Esophagus squamous epithelium (tissue), 5 donors: ENCODE results near the gene MALSU1. TPM values are rescaled to one million over a fixed set of nuclear protein-coding genes. Genes with fewer than 3 reads are reported as not detected.

Source experiments
- DNase-seq: peaks from one replicate; lab custom pipeline; 2025; lab: John Stamatoyannopoulos, UW
- H3K27ac ChIP-seq, 4 donors: fragments of 200-600 bp; sonication (generic); one replicate each; pipeline ENCODE4 v1.5.1; 2016 to 2019; ENCODE audit warnings: mild to moderate bottlenecking in 1 of 4
- H3K27me3 ChIP-seq, 4 donors: fragments of 200-600 bp; sonication (generic); 1 replicate in 3 of 4; 2 replicates in 1 of 4; pipeline versions ENCODE4 v1.5.1 to v1.6.0; 2017 to 2021; ENCODE audit warnings: antibody characterized with exemption in 1 of 4
- H3K36me3 ChIP-seq, 3 donors: fragments of 200-600 bp; sonication (generic); one replicate each; pipeline ENCODE4 v1.5.1; 2016 to 2019
- H3K4me1 ChIP-seq, 3 donors: fragments of 200-600 bp; sonication (generic); one replicate each; pipeline ENCODE4 v1.5.1; 2017 to 2019
- H3K4me3 ChIP-seq, 4 donors: fragments of 200-600 bp; sonication (generic); 1 replicate in 3 of 4; 2 replicates in 1 of 4; pipeline ENCODE4 v1.5.1; 2016 to 2019; ENCODE audit warnings: mild to moderate bottlenecking in 2 of 4, moderate library complexity in 1 of 4
- H3K9me3 ChIP-seq, 3 donors: fragments of 200-600 bp; sonication (generic); one replicate each; pipeline ENCODE4 v1.5.1; 2016 to 2019
- POLR2A ChIP-seq, 4 donors: fragments of 450-650 bp; IDR thresholded peaks; one replicate each; pipeline ENCODE4 v1.6.1; 2017; ENCODE audit warnings: antibody characterized with exemption in 4 of 4, mild to moderate bottlenecking in 4 of 4, moderate library complexity in 3 of 4
- WGBS, 2 donors: methylation state at CpG; one replicate each; pipeline ENCODE4 v1.1.5; 2018; 5-methylcytosine and 5-hydroxymethylcytosine counted together
- intact Hi-C: fragments of 100-400 bp; cut with DNase I; formaldehyde crosslinking; loops from one replicate; pipeline ENCODE4 v1.15.0; 2022
- total RNA-seq, 4 donors: library from RNA; depleted of rRNA; stranded (reverse); fragments of >200 nt; gene quantifications; one replicate each; pipeline ENCODE4 v1.1.0, GENCODE V29; 2016
- TF ChIP-seq, protein P1 (sequence below), 6 experiments: fragments of 450-650 bp in 4 of 6; fragments of 200-600 bp in 2 of 6; sonication (generic) in 2 of 6; IDR thresholded peaks; one replicate each; pipeline ENCODE4 v1.5.1; 2016 to 2019; ENCODE audit warnings: antibody characterized with exemption in 6 of 6, mild to moderate bottlenecking in 4 of 6, moderate library complexity in 4 of 6
- donor health status: DM: yes; HTN: yes; CAD: no.

Gene MALSU1
- 10 to 100 TPM; 32.6 to 55.1 (median 49.3) TPM for total RNA-seq

DNA sequence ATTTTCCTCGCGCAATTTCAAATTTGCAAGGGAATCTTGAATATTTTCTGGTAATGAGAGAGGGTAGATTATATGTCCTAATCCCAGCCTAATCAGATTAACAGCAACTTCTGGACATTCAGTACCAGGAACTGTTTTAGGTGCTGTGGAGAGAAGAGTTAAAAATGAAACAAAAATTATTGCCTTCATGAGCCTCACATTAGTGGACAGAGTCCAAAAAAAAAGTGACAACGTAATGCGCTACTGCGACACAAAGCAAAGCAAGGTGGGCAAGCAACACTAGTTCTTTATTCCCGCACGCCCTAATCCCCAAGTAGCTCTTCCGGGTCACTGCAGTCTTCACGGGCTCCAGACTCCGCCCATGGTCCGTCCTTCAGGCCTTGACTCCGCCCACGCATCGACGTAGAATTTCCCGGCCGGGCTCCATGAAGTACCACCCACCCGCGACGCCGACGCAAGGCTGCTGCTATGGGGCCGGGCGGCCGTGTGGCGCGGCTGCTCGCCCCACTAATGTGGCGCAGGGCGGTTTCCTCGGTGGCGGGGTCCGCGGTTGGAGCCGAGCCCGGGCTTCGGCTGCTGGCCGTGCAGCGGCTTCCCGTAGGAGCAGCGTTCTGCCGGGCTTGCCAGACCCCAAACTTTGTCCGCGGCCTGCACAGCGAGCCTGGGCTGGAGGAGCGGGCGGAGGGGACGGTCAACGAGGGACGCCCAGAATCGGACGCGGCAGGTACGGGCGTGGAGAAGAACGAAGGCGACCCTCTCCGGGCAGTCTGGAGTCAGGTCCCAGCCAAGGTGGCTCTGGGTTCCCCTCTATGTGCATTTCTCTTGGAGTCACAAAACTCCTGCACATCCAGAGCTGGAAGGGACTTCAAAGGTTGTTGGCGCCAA, at the start of gene MALSU1:
Gene MALSU1, plus strand, starts transcription at position 455 of the 885 bp plus-strand sequence. Its CDS starts 14 bp downstream, at position 469.
- H3K4me1 ChIP-seq: peaks cover 8 to 55% (median 16%) of the 10 kb centered on the region in 3 donors
- intact Hi-C loops: no loop called here
- H3K4me3 ChIP-seq: peak within 1 kb of the TSS; percentile 77 to 82 (median 80)
- peak; percentile 83 for DNase-seq
- 9 to 11% methylated on average over 9 to 17 of the region's 59 CpGs for WGBS, 2 donors
- H3K27me3 ChIP-seq: peaks cover 0 to 4% (median 0%) of the 10 kb centered on the region in 4 donors
- H3K36me3 ChIP-seq: peaks cover 0 to 36% (median 0%) of the 10 kb centered on the region in 3 donors
- no peaks in the 10 kb centered on the region for H3K9me3 ChIP-seq
- peak within 1 kb of the TSS; percentile 83 to 88 (median 84) for H3K27ac ChIP-seq
- TF ChIP-seq, protein P1, sequence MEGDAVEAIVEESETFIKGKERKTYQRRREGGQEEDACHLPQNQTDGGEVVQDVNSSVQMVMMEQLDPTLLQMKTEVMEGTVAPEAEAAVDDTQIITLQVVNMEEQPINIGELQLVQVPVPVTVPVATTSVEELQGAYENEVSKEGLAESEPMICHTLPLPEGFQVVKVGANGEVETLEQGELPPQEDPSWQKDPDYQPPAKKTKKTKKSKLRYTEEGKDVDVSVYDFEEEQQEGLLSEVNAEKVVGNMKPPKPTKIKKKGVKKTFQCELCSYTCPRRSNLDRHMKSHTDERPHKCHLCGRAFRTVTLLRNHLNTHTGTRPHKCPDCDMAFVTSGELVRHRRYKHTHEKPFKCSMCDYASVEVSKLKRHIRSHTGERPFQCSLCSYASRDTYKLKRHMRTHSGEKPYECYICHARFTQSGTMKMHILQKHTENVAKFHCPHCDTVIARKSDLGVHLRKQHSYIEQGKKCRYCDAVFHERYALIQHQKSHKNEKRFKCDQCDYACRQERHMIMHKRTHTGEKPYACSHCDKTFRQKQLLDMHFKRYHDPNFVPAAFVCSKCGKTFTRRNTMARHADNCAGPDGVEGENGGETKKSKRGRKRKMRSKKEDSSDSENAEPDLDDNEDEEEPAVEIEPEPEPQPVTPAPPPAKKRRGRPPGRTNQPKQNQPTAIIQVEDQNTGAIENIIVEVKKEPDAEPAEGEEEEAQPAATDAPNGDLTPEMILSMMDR (IDR thresholded peaks at IDR 0.05): no peak
- TF ChIP-seq POLR2A (IDR thresholded peaks at IDR 0.05): peak in 3 of 4 donors; percentile 58 to 84 (median 80)

DNA sequence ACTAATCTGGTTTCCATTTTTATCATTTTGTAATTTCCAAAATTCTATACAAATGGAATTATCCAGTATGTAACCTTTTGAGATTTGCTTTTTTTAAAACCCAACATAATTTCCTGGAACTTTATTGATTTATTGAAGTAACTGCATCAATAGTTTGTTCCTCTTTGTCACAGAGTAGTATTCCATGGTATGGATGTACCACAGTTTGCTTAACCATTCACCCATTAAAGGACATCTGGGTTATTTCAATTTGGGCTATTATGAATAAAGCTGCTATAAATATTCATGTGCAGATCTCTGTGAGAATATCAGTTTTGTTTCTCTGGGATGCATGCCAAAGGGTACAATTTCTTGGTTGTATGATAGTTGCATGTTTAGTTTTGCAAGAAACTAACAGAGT, 49.7 kb upstream of the MALSU1 start:
- Histone ChIP-seq H3K4me3 (no peak overlapping the region), H3K36me3 (peaks cover 0 to 22% (median 3%) of the 10 kb centered on the region in 3 donors), H3K27me3 (peaks cover 0 to 23% (median 0%) of the 10 kb centered on the region in 4 donors), H3K4me1 (peaks cover 0 to 42% (median 21%) of the 10 kb centered on the region in 3 donors), H3K9me3 (no peaks in the 10 kb centered on the region), H3K27ac (no peak overlapping the region)
- intact Hi-C loops: no loop called here
- no peak for DNase-seq
- TF ChIP-seq, protein P1 (IDR thresholded peaks at IDR 0.05): no peak
- no peak for TF ChIP-seq POLR2A (IDR thresholded peaks at IDR 0.05)

DNA sequence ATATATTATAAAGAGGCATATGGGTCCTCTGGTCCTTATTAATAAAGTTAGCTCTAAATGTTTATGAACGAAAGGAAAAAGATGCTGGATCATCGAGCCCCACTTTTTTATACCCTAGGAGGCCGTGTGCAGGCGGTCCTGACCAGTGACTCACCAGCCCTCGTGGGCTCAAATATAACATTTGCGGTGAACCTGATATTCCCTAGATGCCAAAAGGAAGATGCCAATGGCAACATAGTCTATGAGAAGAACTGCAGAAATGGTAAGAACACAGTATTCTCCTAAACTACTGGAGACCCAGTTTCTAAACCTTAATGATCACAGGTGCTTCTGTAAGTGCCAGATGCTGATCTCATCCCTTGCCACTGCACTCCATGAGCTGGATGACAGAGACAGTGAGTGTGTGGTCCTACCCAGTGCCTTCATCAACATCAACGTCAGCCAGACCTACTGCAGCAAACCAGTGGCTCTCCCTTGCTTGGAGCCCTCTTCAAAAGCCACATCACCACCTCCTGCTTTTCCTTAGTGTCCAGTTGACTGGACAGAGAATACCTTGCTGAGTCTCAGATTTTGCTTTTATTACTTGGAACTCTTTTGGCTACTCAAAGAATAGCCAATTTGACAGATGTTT, 45.0 kb upstream of the MALSU1 start:
- Histone ChIP-seq H3K36me3 (peaks cover 0 to 68% (median 11%) of the 10 kb centered on the region in 3 donors), H3K4me1 (peaks cover 0 to 2% (median 0%) of the 10 kb centered on the region in 3 donors), H3K9me3 (no peaks in the 10 kb centered on the region), H3K27me3 (peaks cover 0 to 4% (median 0%) of the 10 kb centered on the region in 4 donors), H3K27ac (no peak overlapping the region), H3K4me3 (no peak overlapping the region)
- intact Hi-C loops: loop anchor here (10.0 kb wide), 1 partner anchor 69 kb away; the partner anchor contains the start of gene NUP42
- no peak for DNase-seq
- TF ChIP-seq, protein P1 (IDR thresholded peaks at IDR 0.05): no peak
- TF ChIP-seq POLR2A (IDR thresholded peaks at IDR 0.05): no peak
- 87 to 91% methylated on average over 7 of the region's 7 CpGs for WGBS, 2 donors

DNA sequence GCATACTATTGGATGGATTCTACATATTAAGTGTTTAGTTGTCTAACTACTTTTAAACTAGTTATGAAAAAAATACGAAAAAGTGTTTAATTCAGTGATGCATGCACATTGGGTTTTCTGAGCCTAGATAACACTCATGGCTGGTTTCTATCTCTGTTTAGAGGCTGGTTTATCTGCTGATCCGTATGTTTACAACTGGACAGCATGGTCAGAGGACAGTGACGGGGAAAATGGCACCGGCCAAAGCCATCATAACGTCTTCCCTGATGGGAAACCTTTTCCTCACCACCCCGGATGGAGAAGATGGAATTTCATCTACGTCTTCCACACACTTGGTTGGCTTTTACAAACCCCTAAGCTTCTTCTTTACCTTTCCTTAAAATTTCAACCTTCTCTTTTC, 42.4 kb upstream of the MALSU1 start:
- no peak overlapping the region for H3K4me3 ChIP-seq
- no peak overlapping the region for H3K27ac ChIP-seq
- peaks cover 0 to 89% (median 11%) of the 10 kb centered on the region in 3 donors for H3K36me3 ChIP-seq
- DNase-seq: no peak
- H3K4me1 ChIP-seq: no peaks in the 10 kb centered on the region
- H3K27me3 ChIP-seq: peaks cover 0 to 3% (median 0%) of the 10 kb centered on the region in 4 donors
- intact Hi-C loops: loop anchor here (10.0 kb wide), 1 partner anchor 72 kb away; the partner anchor contains the start of gene NUP42
- no peaks in the 10 kb centered on the region for H3K9me3 ChIP-seq
- TF ChIP-seq POLR2A (IDR thresholded peaks at IDR 0.05): no peak
- TF ChIP-seq, protein P1 (IDR thresholded peaks at IDR 0.05): no peak
- WGBS, 2 donors: 81 to 82% methylated on average over 7 of the region's 7 CpGs
